ENCODE results near the gene RYR3. TPM values are rescaled to one million over a fixed set of nuclear protein-coding genes. Genes with fewer than 3 reads are reported as not detected.

The RYR3 gene
- total RNA-seq, 4 donors from 2014 or later: 9.1 to 64.0 (median 30.4) TPM

GRCh38 chr15:33649217-33649933 is 338.6 kb downstream of the RYR3 start:
- Histone ChIP-seq H3K4me3 (no peak overlapping the region), H3K9me3 (no peaks in the 10 kb centered on the region), H3K27me3 (no peaks in the 10 kb centered on the region), H3K36me3 (no peaks in the 10 kb centered on the region), H3K27ac (no peak overlapping the region), H3K4me1 (no peaks in the 10 kb centered on the region)
- TF ChIP-seq CTCF (IDR thresholded peaks at IDR 0.05): no peak
- intact Hi-C loops (cut with DNase I; ENCODE audit: low total_unique reads): no loop called here
- no peak for DNase-seq

- Histone ChIP-seq H3K9me3 (no peaks in the 10 kb centered on the region), H3K4me3 (no peak overlapping the region), H3K27me3 (no peaks in the 10 kb centered on the region), H3K4me1 (no peaks in the 10 kb centered on the region), H3K36me3 (no peaks in the 10 kb centered on the region), H3K27ac (no peak overlapping the region)
- TF ChIP-seq CTCF (IDR thresholded peaks at IDR 0.05): no peak
- no peak for TF ChIP-seq POLR2A (IDR thresholded peaks at IDR 0.05)
- intact Hi-C loops (cut with DNase I; ENCODE audit: low total_unique reads): no loop called here
- DNase-seq: no peak
These were observed 344.1 kb downstream of the RYR3 start for GRCh38 chr15:33654860-33655259.

- Histone ChIP-seq H3K27me3 (no peaks in the 10 kb centered on the region), H3K9me3 (no peaks in the 10 kb centered on the region), H3K36me3 (no peaks in the 10 kb centered on the region), H3K4me3 (no peak overlapping the region), H3K27ac (no peak overlapping the region), H3K4me1 (no peaks in the 10 kb centered on the region)
- DNase-seq: no peak
- no peak for TF ChIP-seq CTCF (IDR thresholded peaks at IDR 0.05)
- no peak for TF ChIP-seq POLR2A (IDR thresholded peaks at IDR 0.05)
- intact Hi-C loops (cut with DNase I; ENCODE audit: low total_unique reads): no loop called here
These were observed 344.7 kb downstream of the RYR3 start for GRCh38 chr15:33655488-33655887.

GRCh38 chr15:33656168-33656567 is 345.4 kb downstream of the RYR3 start:
- H3K9me3 ChIP-seq: no peaks in the 10 kb centered on the region
- H3K4me1 ChIP-seq: no peaks in the 10 kb centered on the region
- H3K36me3 ChIP-seq: no peaks in the 10 kb centered on the region
- TF ChIP-seq CTCF (IDR thresholded peaks at IDR 0.05): no peak
- TF ChIP-seq POLR2A (IDR thresholded peaks at IDR 0.05): no peak
- no peaks in the 10 kb centered on the region for H3K27me3 ChIP-seq
- intact Hi-C loops (cut with DNase I; ENCODE audit: low total_unique reads): no loop called here
- no peak overlapping the region for H3K4me3 ChIP-seq
- no peak overlapping the region for H3K27ac ChIP-seq
- no peak for DNase-seq

- Histone ChIP-seq H3K4me1 (no peaks in the 10 kb centered on the region), H3K36me3 (no peaks in the 10 kb centered on the region), H3K9me3 (no peaks in the 10 kb centered on the region), H3K27me3 (no peaks in the 10 kb centered on the region), H3K4me3 (no peak overlapping the region), H3K27ac (no peak overlapping the region)
- TF ChIP-seq POLR2A (IDR thresholded peaks at IDR 0.05): no peak
- TF ChIP-seq CTCF (IDR thresholded peaks at IDR 0.05): no peak
- intact Hi-C loops (cut with DNase I; ENCODE audit: low total_unique reads): no loop called here
- no peak for DNase-seq
These were observed 349.4 kb downstream of the RYR3 start for GRCh38 chr15:33660151-33660550.
